OCI-LY3 (cell line): ENCODE measurements around the gene CNPY1.

Source experiments
- CTCF ChIP-seq: fragments of 200-600, 300-600 bp; sonication (generic); IDR thresholded peaks from 2 replicates; pipeline ENCODE4 v1.5.1; 2014; ENCODE audit warnings: antibody characterized with exemption, low read length, low read depth
- EZH2phosphoT487 ChIP-seq: fragments of 200-600 bp; shearing (Covaris generic); IDR thresholded peaks from 2 replicates; pipeline ENCODE4 v1.6.1; 2018; ENCODE audit warnings: antibody characterized with exemption, mixed run types, low read depth

- TF ChIP-seq EZH2phosphoT487 (no peak), CTCF (no peak)
These were observed 5.6 kb upstream of the CNPY1 start for GRCh38 chr7:155551785-155552611.
